Adrenal gland (tissue), 5 donors: Measurements from ENCODE around the gene BTBD9.

Experiments used
- CTCF ChIP-seq, 6 experiments: fragments of 450-650 bp in 4 of 6; fragments of 200-600 bp in 2 of 6; sonication (generic) in 1 of 6; IDR thresholded peaks; 1 replicate in 5 of 6; 2 replicates in 1 of 6; pipeline versions ENCODE4 v1.5.1 to v1.8.0; 2016 to 2021; ENCODE audit warnings: antibody characterized with exemption in 6 of 6, mild to moderate bottlenecking in 2 of 6, moderate library complexity in 1 of 6
- POLR2A ChIP-seq, 2 donors: fragments of 450-650 bp; IDR thresholded peaks; one replicate each; pipeline ENCODE4 v1.6.1; 2017; ENCODE audit warnings: antibody characterized with exemption in 2 of 2, mild to moderate bottlenecking in 2 of 2, moderate library complexity in 1 of 2
- donor health status: DM: no; HTN: no; CAD: no.

GRCh38 chr6:38528196-38528965 is 111.3 kb downstream of the BTBD9 start:
- no peak for TF ChIP-seq POLR2A (IDR thresholded peaks at IDR 0.05)
- TF ChIP-seq CTCF (IDR thresholded peaks at IDR 0.05), result no peak
